ENCODE data around the gene TUBGCP2.

DNA sequence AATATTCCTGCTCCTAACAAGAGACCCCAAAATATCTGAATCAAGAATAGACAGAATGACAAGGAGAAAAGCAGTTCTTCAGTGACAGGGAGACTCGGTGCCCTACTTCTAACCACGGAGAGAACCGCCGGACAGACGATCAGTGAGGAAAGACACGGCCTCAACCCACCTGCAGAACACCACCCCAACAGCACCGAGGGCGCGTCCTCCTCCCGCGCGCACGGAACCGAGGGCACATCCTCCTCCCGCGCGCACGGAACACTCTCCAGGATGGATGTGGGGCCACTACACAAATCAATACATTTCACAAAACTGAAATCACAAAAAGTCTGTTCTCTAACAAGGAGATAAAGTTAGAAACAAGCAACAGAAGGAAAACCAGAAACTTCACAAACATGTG lies 22.3 kb downstream of the TUBGCP2 start:
- TF ChIP-seq, protein P1, sequence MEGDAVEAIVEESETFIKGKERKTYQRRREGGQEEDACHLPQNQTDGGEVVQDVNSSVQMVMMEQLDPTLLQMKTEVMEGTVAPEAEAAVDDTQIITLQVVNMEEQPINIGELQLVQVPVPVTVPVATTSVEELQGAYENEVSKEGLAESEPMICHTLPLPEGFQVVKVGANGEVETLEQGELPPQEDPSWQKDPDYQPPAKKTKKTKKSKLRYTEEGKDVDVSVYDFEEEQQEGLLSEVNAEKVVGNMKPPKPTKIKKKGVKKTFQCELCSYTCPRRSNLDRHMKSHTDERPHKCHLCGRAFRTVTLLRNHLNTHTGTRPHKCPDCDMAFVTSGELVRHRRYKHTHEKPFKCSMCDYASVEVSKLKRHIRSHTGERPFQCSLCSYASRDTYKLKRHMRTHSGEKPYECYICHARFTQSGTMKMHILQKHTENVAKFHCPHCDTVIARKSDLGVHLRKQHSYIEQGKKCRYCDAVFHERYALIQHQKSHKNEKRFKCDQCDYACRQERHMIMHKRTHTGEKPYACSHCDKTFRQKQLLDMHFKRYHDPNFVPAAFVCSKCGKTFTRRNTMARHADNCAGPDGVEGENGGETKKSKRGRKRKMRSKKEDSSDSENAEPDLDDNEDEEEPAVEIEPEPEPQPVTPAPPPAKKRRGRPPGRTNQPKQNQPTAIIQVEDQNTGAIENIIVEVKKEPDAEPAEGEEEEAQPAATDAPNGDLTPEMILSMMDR (IDR thresholded peaks at IDR 0.05), result no peak
- no peak for TF ChIP-seq POLR2A (IDR thresholded peaks at IDR 0.05)
